NCI-H526 (cell line): ENCODE results near the gene ADORA2B.
A peak's percentile ranks its signal among the peaks of the same experiment; 100 is the strongest.

ENCODE experiments used
- DNase-seq, 2 experiments: peaks; one replicate each; lab custom pipeline; 2025; lab: John Stamatoyannopoulos, UW

ADORA2B gene

GRCh38 chr17:15996322-15996721 is 51.4 kb downstream of the ADORA2B start:
- no peak for DNase-seq

GRCh38 chr17:15998031-15998562 is 53.2 kb downstream of the ADORA2B start:
- no peak for DNase-seq

DNA sequence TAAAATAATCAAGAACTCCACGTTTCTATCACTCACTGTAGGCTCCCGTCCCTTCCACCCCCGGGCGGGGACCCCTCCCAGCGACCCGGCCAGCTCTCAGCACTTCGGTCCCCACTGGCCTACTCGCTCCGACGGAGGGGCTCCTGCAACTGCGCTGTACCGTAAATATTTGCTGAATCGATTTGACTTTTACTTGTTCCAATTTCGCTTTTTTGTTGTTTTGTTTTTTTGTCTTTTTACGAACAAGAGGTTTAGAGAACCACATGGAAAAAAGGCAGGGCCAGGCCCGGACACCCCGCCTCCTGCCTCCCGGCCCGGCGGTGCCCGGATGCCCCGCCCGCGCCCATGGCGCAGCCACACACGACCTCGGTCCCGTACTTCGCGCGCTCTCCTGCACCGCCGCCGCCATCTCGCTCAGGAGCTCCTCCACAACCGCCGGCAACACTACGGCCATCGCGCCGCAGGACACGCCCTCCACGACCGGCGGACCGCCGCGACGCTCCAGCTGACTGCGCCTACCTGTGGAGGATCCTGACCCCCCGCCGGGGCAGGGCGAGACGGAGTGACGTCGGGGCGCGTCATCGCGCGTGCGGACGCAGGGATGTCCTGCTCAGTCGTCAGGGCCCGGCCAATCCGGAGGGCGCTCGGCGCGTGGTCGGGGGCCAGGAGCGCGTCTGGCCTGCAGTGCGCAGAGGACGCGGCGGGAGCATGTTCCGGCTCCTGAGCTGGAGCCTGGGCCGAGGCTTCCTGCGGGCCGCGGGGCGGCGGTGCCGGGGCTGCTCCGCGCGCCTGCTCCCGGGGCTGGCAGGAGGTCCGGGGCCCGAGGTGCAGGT is 54.4 kb downstream of the ADORA2B start, which contains the start of the genes TTC19 and ZSWIM7:
TSS of gene TTC19 (plus strand) at position 684 of the 833 bp plus-strand sequence. CDS start at position 709, 25 bp downstream.
TSS of gene ZSWIM7 (minus strand) at position 564 of the 833 bp plus-strand sequence. CDS start at position 454, 110 bp downstream.
- peak; percentile 79 to 95 for DNase-seq

- DNase-seq, result peak in 1 of 2 experiments; percentile 54
Measured at GRCh38 chr17:15999974-16000827, 55.3 kb downstream of the ADORA2B start.

- no peak for DNase-seq
Measured at GRCh38 chr17:16001226-16001897, 56.4 kb downstream of the ADORA2B start.

DNA sequence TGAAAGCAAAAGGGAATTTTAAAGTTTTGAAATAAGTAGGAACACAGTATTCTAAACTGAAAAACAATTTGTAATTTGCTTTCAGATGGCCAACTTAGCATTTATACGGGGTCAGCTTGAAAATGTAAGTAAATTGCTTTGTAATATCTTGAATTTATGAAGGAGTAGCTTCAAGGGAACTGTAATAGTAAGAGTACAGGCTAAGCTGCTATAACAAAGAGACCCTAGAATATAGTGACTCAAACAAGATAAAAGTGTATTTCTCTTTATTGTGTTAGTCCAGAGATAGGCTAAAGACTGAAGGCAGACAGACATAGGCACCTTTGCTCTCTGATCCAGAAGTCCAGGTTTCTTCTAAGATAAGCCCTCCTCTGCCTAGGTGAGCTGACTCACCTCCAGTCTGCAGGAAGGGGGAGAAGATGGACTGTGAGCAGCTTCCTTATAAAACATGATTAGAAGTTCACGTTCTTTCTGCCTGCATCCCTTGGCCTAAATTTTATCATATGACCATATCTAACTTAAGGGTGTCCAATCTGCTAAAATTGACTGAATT is 57.9 kb downstream of the ADORA2B start:
- DNase-seq, result no peak

GRCh38 chr17:16003841-16004240 is 58.9 kb downstream of the ADORA2B start:
- no peak for DNase-seq

DNA sequence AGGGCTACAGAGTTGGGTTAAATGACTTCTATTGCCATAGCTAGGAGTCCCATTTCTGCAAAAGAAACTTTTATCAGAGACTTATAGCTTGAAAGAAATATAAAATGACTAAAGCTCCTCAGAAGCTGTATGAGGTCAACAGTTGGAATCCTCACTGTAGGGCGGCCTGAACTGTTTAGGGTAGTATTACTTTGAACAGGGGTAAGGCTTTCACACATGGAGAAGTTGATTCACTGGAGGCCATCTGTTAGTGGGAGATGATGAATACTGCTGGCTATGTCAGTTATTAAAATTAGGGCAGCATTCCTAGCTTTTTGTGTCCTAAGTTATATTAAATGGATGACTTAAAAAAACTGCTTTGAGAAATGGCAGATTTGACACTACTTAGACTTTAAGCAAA is 60.7 kb downstream of the ADORA2B start:
- no peak for DNase-seq

DNA sequence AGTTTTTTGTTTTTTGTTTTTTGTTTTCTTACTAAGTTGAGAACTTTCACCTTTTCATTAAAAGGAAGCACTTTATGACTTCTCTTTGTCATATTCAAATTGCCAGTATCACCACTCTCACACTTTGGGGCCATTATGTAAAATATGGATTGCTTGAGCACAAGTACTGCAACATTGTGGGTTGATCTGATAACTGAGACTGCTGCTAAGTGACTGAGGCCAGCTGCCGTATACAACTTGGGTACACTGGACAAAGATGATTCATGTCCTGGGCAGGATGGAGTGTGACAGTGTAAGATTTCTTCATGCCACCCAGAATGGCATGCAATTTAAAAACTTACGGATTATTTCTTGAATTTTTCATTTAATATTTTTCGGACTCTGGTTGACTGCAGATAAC is 62.5 kb downstream of the ADORA2B start:
- DNase-seq, result no peak

GRCh38 chr17:16013943-16014407 is 69.0 kb downstream of the ADORA2B start:
- peak in 1 of 2 experiments; percentile 31 for DNase-seq

GRCh38 chr17:16019347-16019746 is 74.4 kb downstream of the ADORA2B start:
- no peak for DNase-seq

DNA sequence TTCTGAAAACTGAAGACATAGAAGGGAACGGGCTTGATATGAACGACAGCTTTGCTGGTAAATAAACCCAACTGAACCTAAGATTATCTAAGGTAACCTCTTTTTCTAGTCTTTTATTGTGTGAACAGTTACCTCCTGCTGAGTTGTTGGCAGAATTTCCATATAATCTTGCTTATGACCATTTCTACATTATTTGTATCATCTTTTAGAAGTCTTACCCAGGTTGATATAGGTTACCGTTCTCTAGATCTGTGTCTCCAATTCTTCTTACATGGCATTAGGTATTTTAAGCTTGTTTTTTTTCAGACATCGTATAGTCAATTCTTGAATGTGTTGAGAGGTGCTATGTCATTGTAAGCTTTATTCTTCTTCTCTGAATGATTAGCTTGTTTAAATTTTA is 79.0 kb downstream of the ADORA2B start:
- DNase-seq, result no peak

- no peak for DNase-seq
Measured at GRCh38 chr17:16025202-16025601, 80.3 kb downstream of the ADORA2B start.
